HG02623 (cell line): ENCODE results near the gene NKAIN2.
"Not testable (repeated sequence)": the region's sequence is repeated elsewhere in the genome, so short reads cannot be mapped to it uniquely, and the experiment has no call there.

Source experiments
- ATAC-seq: cut with Tn5 transposase; IDR thresholded peaks from one replicate; pipeline ENCODE4 v1.9.1; 2021; ENCODE audit warnings: moderate library complexity; ENCODE audit not compliant: unreplicated experiment

NKAIN2 gene

GRCh38 chr6:124539096-124539495 is 735.4 kb downstream of the NKAIN2 start:
- ATAC-seq, result no peak

GRCh38 chr6:124541573-124541972 is 737.9 kb downstream of the NKAIN2 start:
- no peak for ATAC-seq

- no peak for ATAC-seq
Measured at GRCh38 chr6:124546601-124547000, 742.9 kb downstream of the NKAIN2 start.

GRCh38 chr6:124551711-124552233 is 748.1 kb downstream of the NKAIN2 start:
- no peak for ATAC-seq

- no peak for ATAC-seq
Measured at GRCh38 chr6:124557873-124558272, 754.2 kb downstream of the NKAIN2 start.

GRCh38 chr6:124560078-124560477 is 756.4 kb downstream of the NKAIN2 start:
- not testable (repeated sequence) for ATAC-seq

GRCh38 chr6:124560873-124561567 is 757.4 kb downstream of the NKAIN2 start:
- no peak for ATAC-seq

- no peak for ATAC-seq
Measured at GRCh38 chr6:124561635-124562130, 758.0 kb downstream of the NKAIN2 start.

GRCh38 chr6:124564125-124564524 is 760.5 kb downstream of the NKAIN2 start:
- ATAC-seq, result not testable (repeated sequence)

- ATAC-seq, result no peak
Measured at GRCh38 chr6:124567401-124567800, 763.7 kb downstream of the NKAIN2 start.

- no peak for ATAC-seq
Measured at GRCh38 chr6:124573953-124574352, 770.3 kb downstream of the NKAIN2 start.

GRCh38 chr6:124577734-124578281 is 774.1 kb downstream of the NKAIN2 start:
- no peak for ATAC-seq

GRCh38 chr6:124590001-124590400 is 786.3 kb downstream of the NKAIN2 start:
- ATAC-seq, result no peak

- no peak for ATAC-seq
Measured at GRCh38 chr6:124599656-124600055, 796.0 kb downstream of the NKAIN2 start.

- no peak for ATAC-seq
Measured at GRCh38 chr6:124604719-124605118, 801.1 kb downstream of the NKAIN2 start.

- no peak for ATAC-seq
Measured at GRCh38 chr6:124607119-124607627, 803.5 kb downstream of the NKAIN2 start.

- no peak for ATAC-seq
Measured at GRCh38 chr6:124613031-124613430, 809.4 kb downstream of the NKAIN2 start.

- ATAC-seq, result no peak
Measured at GRCh38 chr6:124622351-124622750, 818.7 kb downstream of the NKAIN2 start.

- ATAC-seq, result no peak
Measured at GRCh38 chr6:124633655-124634054, 830.0 kb downstream of the NKAIN2 start.

- ATAC-seq, result no peak
Measured at GRCh38 chr6:124640432-124640831, 836.8 kb downstream of the NKAIN2 start.

GRCh38 chr6:124655866-124656265 is 852.2 kb downstream of the NKAIN2 start:
- no peak for ATAC-seq

GRCh38 chr6:124658053-124658452 is 854.4 kb downstream of the NKAIN2 start:
- ATAC-seq, result no peak
